HG02970 (cell line): ENCODE results near the gene IL23R.
"Not testable (repeated sequence)": the region's sequence is repeated elsewhere in the genome, so short reads cannot be mapped to it uniquely, and the experiment has no call there.

Source experiments
- ATAC-seq: cut with Tn5 transposase; IDR thresholded peaks from one replicate; pipeline ENCODE4 v1.9.1; 2021; ENCODE audit warnings: mild to moderate bottlenecking, moderate library complexity, moderate number of reproducible peaks; ENCODE audit not compliant: unreplicated experiment, low FRiP score

Gene IL23R

DNA sequence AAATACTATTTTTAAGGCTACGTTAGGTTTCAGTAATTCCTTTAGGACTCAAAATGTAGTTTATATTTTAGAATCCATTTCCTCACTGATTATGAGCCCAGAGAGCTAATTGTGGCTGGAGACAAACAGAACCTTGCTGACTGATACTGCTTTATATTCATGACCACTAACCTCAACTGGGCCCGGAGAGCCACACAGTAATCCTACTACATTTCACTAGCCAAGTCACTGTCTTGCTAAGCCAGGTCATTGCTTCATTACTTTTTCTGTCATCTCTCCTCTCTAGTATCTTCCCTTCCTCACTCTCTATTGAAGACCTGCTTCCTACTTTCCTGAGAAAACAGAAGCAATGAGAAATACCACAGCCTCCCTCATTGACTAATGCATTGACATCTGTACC is 24.7 kb downstream of the IL23R start:
- ATAC-seq = no peak

GRCh38 chr1:67191668-67192520 is 25.6 kb downstream of the IL23R start:
- ATAC-seq = no peak

GRCh38 chr1:67192902-67193301 is 26.6 kb downstream of the IL23R start:
- ATAC-seq = no peak

DNA sequence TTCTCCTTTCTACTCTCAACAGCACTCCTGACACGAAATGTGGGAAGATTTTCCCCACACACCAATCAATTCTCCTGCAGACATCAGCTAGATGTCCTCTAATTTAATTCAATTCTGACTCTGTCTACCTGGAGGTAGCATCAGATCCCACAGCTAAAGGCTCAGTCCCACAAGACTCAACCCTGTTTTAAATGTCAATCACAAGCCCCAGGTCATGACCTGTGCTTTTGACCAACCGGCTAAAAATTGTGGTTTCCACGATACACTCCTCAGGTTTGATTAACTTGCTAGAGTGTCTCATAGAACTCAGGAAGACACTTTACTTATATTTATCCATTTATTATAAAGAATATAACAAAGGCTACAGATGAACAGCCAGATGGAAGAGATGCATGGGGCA is 27.4 kb downstream of the IL23R start:
- no peak for ATAC-seq

GRCh38 chr1:67194209-67194863 is 28.1 kb downstream of the IL23R start:
- no peak for ATAC-seq

DNA sequence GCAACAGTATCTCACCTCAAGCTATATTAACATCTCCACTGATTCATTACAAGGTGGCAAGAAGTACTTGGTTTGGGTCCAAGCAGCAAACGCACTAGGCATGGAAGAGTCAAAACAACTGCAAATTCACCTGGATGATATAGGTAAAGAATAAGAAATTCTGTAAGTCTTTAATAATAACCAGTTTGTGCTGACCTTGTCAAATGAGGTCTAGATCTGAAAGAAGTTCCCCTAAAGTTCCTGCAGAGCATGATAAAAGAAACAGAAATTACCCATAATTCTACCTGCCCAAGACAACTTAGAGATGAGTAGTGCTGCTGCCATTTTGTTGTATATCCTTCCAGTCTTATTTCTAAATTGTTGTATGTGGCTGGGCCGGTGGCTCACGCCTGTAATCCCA is 34.5 kb downstream of the IL23R start:
- no peak for ATAC-seq

DNA sequence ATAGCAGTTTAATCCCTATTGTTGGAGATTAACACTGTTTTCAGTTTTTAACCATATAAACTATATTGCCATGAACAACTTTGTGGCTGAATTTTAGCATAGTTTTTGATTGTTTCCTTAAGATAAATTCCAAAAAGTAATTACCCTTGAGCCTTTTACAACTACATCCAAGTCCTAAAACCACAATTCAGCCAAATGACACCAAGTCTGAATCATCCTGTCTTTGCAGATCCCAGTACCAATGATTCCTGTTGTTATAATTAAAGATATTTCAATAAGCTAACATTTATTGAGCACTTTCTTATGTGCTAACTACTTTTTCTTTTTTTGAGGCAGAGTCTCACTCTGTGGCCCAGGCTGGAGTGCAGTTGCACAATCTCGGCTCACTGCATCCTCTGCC is 35.6 kb downstream of the IL23R start:
- no peak for ATAC-seq

DNA sequence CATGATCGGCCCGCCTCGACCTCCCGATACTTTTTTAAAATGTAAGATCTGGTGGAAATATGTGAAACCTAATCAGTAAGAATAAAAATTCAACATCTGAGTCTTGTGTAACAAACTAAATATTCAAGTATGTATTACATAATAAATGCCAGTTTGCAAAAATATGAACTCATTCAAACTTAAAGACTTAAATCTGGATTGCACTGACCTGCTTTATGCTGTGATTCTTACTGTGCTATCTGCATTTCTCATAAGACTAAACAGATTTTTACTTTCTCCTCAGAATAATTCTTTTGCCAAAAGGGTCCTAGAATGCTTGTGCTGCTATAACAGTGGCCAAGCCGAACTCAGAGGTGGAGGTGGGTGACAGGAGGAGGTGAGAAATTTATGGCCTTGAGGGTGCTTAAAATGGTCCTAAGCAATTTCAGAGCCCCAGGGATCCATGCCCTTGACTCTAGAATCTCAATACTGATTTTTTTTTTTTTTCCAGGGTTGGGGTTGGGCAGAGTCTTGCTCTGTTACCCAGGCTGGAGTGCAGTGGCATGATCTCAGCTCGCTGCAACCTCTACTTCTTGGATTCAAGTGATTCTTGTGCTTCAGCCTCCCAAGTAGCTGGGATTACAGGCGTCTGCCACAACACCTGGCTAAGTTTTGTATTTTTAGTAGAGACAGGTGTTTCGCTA is 38.2 kb downstream of the IL23R start:
- ATAC-seq = no peak

- not testable (repeated sequence) for ATAC-seq
These were observed 41.1 kb downstream of the IL23R start for GRCh38 chr1:67207398-67207797.

GRCh38 chr1:67208217-67208616 is 42.0 kb downstream of the IL23R start:
- ATAC-seq = no peak

- no peak for ATAC-seq
These were observed 43.3 kb downstream of the IL23R start for GRCh38 chr1:67209521-67209920.

DNA sequence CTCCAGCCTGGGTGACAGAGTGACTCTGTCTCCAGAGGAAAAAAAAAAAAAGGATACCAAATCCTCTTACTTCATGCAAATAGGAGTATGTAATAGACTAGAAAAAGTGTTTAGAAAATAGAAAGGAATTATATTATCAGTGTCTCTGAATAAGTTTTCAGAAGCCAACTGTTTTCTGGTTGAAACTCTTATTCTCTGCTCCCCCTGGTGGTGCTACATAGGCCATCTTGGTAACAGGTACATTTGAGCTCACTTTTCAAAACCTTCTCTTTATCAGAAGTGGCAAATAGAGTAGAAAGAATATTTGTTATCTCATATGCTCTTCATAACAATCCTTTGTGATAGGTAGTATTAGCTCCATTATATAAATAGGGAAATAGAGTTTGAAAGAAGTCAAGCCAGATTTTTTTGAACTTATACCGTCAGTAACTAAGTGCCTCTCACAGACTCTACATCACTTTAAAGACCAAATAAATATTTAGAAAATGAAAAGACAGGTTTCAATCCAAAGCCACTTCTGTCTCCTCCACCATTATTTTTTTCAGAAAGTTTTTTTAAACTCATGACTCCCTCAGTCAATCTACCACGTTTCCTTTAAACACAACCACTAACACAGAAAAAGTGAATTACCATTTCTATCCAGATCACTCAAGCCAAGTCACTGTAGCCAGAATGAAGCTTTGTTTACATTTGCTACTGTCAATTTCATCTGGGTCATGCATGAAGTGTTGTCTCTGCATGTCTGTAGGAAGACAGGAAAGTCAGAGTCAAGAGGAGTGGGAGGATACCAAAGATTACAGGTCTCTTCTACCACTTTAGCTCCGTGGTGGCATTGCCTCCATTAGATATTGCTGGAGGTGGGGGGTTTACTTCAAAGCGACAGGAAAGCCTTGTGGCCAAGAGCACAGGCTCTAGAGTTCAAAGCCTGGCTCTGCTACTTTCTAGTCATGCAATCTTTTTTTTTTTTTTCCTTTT is 45.6 kb downstream of the IL23R start:
- no peak for ATAC-seq

GRCh38 chr1:67213164-67213563 is 46.9 kb downstream of the IL23R start:
- ATAC-seq = no peak

DNA sequence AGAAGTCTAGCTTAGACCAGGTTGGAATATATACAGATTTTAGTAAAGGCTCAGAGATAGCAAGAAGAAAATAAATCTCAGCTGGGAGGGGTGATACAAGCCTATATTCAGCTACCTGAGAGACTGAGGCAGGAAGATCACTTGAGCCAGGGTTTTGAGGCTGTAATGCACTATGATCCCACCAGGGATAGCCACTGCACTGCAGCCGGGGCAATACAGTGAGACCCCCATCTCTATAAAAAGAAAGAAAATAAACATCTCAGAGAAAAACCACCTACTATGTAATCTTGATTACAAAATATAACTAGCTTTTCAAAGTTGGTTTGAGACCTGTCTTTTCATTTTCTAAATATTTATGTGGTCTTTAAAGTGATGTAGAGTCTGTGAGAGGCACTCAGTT is 47.7 kb downstream of the IL23R start:
- ATAC-seq = no peak

- peak; percentile 71 for ATAC-seq
These were observed 48.3 kb downstream of the IL23R start for GRCh38 chr1:67214420-67215174.

GRCh38 chr1:67216401-67216800 is 50.1 kb downstream of the IL23R start:
- ATAC-seq = no peak

DNA sequence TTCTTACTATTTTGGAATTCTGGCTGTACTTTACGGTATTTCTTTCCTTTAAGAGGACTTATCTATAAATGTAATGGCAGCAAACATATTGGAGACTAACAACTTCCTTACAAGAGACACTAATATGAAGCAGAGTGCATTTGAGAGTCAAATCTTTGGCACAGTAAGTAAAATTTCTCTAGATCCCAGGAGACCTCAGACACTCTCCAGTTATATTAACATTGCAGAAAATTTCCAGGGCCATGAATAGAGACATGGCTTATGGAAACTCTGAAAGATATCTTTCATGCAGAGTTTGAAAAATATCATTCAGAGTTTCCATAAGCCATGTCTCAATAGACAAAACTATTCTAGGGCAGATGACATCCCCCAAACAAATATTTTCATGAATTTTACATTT is 51.2 kb downstream of the IL23R start:
- no peak for ATAC-seq

DNA sequence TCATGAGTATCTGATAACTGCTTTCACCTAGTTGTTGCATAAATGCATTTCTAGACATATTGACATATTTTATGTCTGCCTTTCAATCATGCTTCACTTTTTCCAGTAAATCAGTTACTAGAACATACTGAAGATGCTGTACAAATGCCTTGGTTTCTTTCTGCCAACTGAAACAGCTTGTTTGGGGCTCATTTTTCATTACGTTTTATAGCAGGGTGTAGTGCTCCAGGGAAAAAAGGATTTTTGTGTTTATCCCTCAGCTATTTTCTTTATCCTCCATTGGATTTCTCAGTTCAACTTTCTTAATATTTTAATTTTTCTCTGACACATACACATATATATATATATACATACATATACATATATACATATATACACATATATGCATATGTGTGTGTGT is 51.7 kb downstream of the IL23R start:
- ATAC-seq = no peak

DNA sequence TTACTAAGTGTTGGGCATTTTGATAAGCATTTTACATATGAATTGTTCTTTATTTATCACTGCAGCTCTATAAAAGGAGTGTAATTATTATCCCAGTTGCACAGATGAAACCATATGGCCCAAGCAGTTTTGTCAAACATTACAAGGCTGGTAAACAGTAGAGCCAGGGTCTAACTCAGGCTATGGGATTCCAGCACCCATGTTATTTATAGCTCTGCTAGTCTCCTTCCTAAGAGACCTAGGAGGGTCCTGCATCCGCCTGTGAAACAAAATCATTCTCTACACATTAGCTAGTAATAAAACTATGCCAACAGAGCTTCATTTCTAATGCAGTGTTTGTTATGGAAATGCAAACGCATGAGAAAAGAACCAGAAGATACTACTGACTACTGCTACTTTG is 58.6 kb downstream of the IL23R start:
- no peak for ATAC-seq

DNA sequence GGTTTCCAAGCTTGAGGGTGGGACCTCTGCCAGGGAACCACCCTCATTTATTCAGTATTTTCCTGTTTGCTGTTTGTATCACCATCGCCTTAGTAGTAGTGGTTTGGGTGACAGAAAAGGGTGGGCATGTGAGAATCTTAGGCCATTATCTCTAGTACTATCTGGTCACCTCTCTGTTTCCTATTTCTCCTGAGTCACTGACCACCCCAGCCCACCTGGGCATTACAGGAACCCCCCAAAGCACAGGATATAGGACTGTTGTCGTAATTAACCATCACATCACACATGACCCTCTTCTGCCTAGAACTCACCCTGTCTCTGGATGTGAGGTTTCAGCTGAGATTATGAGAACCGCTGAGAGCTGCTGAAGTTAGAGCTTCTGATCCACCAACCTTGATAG is 60.4 kb downstream of the IL23R start:
- ATAC-seq = no peak
